ENCODE results near the gene FBXO46.

DNA sequence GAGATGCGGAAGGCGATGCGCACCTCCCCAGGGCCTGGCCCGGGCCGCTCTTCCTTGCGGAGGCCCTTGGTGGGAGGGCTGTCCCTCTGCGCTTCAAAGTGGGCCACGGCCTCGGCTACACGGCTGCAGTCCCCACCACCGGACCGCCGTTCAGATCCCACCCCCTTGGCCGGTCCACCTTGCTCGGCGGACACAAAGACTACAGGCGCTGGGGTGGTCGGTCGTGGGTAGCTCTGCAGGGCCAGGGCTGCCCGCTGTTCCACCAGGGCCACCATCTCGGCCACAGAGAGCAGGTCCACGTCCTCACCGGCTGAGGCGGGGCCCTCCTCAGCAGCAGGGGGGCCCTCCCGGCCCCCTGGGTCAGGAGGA is 18.0 kb downstream of the FBXO46 start:
- TF ChIP-seq, protein P1, sequence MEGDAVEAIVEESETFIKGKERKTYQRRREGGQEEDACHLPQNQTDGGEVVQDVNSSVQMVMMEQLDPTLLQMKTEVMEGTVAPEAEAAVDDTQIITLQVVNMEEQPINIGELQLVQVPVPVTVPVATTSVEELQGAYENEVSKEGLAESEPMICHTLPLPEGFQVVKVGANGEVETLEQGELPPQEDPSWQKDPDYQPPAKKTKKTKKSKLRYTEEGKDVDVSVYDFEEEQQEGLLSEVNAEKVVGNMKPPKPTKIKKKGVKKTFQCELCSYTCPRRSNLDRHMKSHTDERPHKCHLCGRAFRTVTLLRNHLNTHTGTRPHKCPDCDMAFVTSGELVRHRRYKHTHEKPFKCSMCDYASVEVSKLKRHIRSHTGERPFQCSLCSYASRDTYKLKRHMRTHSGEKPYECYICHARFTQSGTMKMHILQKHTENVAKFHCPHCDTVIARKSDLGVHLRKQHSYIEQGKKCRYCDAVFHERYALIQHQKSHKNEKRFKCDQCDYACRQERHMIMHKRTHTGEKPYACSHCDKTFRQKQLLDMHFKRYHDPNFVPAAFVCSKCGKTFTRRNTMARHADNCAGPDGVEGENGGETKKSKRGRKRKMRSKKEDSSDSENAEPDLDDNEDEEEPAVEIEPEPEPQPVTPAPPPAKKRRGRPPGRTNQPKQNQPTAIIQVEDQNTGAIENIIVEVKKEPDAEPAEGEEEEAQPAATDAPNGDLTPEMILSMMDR (IDR thresholded peaks at IDR 0.05): no peak
- TF ChIP-seq EP300 (IDR thresholded peaks at IDR 0.05): no peak
- no peak for TF ChIP-seq POLR2A (IDR thresholded peaks at IDR 0.05)
- TF ChIP-seq POLR2AphosphoS5 (IDR thresholded peaks at IDR 0.05): no peak

Measured in upper lobe of left lung (tissue), 4 donors.